ENCODE data around the gene ARL15. TPM values are rescaled to one million over a fixed set of nuclear protein-coding genes. Genes with fewer than 3 reads are reported as not detected.

ARL15 gene
- total and polyA plus RNA-seq, 4 donors: 5.7 to 66.2 (median 14.9) TPM

DNA sequence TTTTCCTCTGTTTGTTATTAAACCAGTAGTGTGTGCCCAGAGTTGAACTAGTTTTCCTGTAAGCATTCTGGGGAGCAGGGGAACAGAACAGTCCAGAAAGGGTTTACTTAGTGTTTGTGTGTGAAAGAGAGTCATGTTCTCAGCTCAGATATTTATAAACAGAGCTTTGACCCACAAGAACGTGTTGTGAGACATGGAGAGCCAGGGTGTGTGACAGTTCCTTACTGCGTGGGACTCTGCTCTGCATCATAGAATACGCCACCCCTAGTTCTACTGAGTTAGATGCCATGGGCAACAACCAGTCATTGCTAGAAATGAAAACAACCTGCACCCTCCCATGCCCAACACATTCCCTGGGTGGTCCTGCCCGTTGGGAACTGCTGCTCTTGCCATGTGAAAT lies 419.2 kb downstream of the ARL15 start:
- Histone ChIP-seq H3K36me3 (ENCODE audit: control insufficient read depth in 4 of 4, insufficient read depth in 4 of 4, low read length in 4 of 4) (peaks cover 0 to under 1% (median 0%) of the 10 kb centered on the region in 4 donors), H3K4me3 (no peak overlapping the region), H3K4me1 (ENCODE audit: control insufficient read depth in 5 of 5, insufficient read depth in 5 of 5, low read length in 5 of 5) (peaks cover 0 to 10% (median 0%) of the 10 kb centered on the region in 5 donors), H3K9ac (ENCODE audit: insufficient read depth in 1 of 2, low read length in 2 of 2) (no peak overlapping the region), H3K9me3 (ENCODE audit: control insufficient read depth in 4 of 4, insufficient read depth in 3 of 4, low read length in 3 of 4) (no peaks in the 10 kb centered on the region), H3K27ac (ENCODE audit: low read depth in 1 of 2, low read length in 1 of 2) (peak overlapping the region in 1 of 2 donors; percentile 32), H3K27me3 (ENCODE audit: control insufficient read depth in 3 of 3, insufficient read depth in 3 of 3, low read length in 2 of 3) (no peaks in the 10 kb centered on the region)
- WGBS, 2 donors: 55 to 79% methylated on average over 4 of the region's 4 CpGs
- no peak for TF ChIP-seq CTCF (IDR thresholded peaks at IDR 0.05; ENCODE audit: control extremely low read depth, extremely low read depth)
- ATAC-seq (ENCODE audit: insufficient read depth, low FRiP score): no peak
- DNase-seq: peak in 2 of 3 donors; percentile 38 to 59

DNA sequence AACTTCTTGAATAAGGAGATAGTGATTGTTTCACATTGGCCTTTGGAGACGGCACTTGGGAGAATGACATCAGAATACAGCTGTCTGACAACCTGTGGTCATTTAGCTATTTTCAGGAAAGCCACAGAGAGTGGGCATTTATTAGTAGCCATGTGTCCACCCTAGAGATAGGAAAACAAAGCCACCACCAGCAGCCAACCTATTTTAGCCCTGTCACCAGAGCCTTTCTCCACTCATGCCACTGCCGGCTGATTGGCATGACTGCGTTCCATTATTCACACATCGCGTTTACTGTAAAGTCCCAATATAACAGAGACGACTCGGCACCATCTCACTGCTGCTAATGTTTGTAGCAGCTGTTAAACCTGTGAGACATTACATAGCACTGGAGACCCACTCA lies 419.9 kb downstream of the ARL15 start:
- TF ChIP-seq CTCF (IDR thresholded peaks at IDR 0.05; ENCODE audit: control extremely low read depth, extremely low read depth): no peak
- Histone ChIP-seq H3K27ac (ENCODE audit: low read depth in 1 of 2, low read length in 1 of 2) (no peak overlapping the region), H3K36me3 (ENCODE audit: control insufficient read depth in 4 of 4, insufficient read depth in 4 of 4, low read length in 4 of 4) (peaks cover 0 to 3% (median 0%) of the 10 kb centered on the region in 4 donors), H3K9ac (ENCODE audit: insufficient read depth in 1 of 2, low read length in 2 of 2) (no peak overlapping the region), H3K4me1 (ENCODE audit: control insufficient read depth in 5 of 5, insufficient read depth in 5 of 5, low read length in 5 of 5) (peaks cover 0 to 10% (median 0%) of the 10 kb centered on the region in 5 donors), H3K27me3 (ENCODE audit: control insufficient read depth in 3 of 3, insufficient read depth in 3 of 3, low read length in 2 of 3) (no peaks in the 10 kb centered on the region), H3K4me3 (no peak overlapping the region), H3K9me3 (ENCODE audit: control insufficient read depth in 4 of 4, insufficient read depth in 3 of 4, low read length in 3 of 4) (no peaks in the 10 kb centered on the region)
- WGBS, 2 donors: 79 to 87% methylated on average over 7 of the region's 7 CpGs
- ATAC-seq (ENCODE audit: insufficient read depth, low FRiP score): no peak
- no peak for DNase-seq

GRCh38 chr5:53884844-53885243 lies 425.5 kb downstream of the ARL15 start:
- peaks cover 0 to 3% (median 0%) of the 10 kb centered on the region in 5 donors for H3K4me1 ChIP-seq (ENCODE audit: control insufficient read depth in 5 of 5, insufficient read depth in 5 of 5, low read length in 5 of 5)
- no peaks in the 10 kb centered on the region for H3K27me3 ChIP-seq (ENCODE audit: control insufficient read depth in 3 of 3, insufficient read depth in 3 of 3, low read length in 2 of 3)
- H3K4me3 ChIP-seq: no peak overlapping the region
- TF ChIP-seq CTCF (IDR thresholded peaks at IDR 0.05; ENCODE audit: control extremely low read depth, extremely low read depth): no peak
- H3K27ac ChIP-seq (ENCODE audit: low read depth in 1 of 2, low read length in 1 of 2): no peak overlapping the region
- DNase-seq: no peak
- H3K36me3 ChIP-seq (ENCODE audit: control insufficient read depth in 4 of 4, insufficient read depth in 4 of 4, low read length in 4 of 4): peaks cover 0 to 9% (median 0%) of the 10 kb centered on the region in 4 donors
- no peaks in the 10 kb centered on the region for H3K9me3 ChIP-seq (ENCODE audit: control insufficient read depth in 4 of 4, insufficient read depth in 3 of 4, low read length in 3 of 4)
- H3K9ac ChIP-seq (ENCODE audit: insufficient read depth in 1 of 2, low read length in 2 of 2): no peak overlapping the region
- no peak for ATAC-seq (ENCODE audit: insufficient read depth, low FRiP score)
- 82 to 83% methylated on average over 2 of the region's 2 CpGs for WGBS, 2 donors

- Histone ChIP-seq H3K27ac (ENCODE audit: low read depth in 1 of 2, low read length in 1 of 2) (no peak overlapping the region), H3K4me1 (ENCODE audit: control insufficient read depth in 5 of 5, insufficient read depth in 5 of 5, low read length in 5 of 5) (peaks cover 0 to 3% (median 0%) of the 10 kb centered on the region in 5 donors), H3K27me3 (ENCODE audit: control insufficient read depth in 3 of 3, insufficient read depth in 3 of 3, low read length in 2 of 3) (no peaks in the 10 kb centered on the region), H3K4me3 (no peak overlapping the region), H3K9ac (ENCODE audit: insufficient read depth in 1 of 2, low read length in 2 of 2) (no peak overlapping the region), H3K9me3 (ENCODE audit: control insufficient read depth in 4 of 4, insufficient read depth in 3 of 4, low read length in 3 of 4) (no peaks in the 10 kb centered on the region), H3K36me3 (ENCODE audit: control insufficient read depth in 4 of 4, insufficient read depth in 4 of 4, low read length in 4 of 4) (peaks cover 0 to 9% (median 0%) of the 10 kb centered on the region in 4 donors)
- no peak for TF ChIP-seq CTCF (IDR thresholded peaks at IDR 0.05; ENCODE audit: control extremely low read depth, extremely low read depth)
- DNase-seq (no peak), ATAC-seq (ENCODE audit: insufficient read depth, low FRiP score) (no peak)
- 53 to 65% methylated on average over 14 of the region's 14 CpGs for WGBS, 2 donors
These were observed 426.0 kb downstream of the ARL15 start for GRCh38 chr5:53884417-53884816.

Measured in lung (tissue), 12 donors.